GM13976 (cell line): ENCODE data around the gene UNKL.

Experiments used
- DNase-seq: peaks from one replicate; pipeline ENCODE4 v3.0.0; 2012; ENCODE audit warnings: low spot score
- CTCF ChIP-seq: IDR thresholded peaks from 2 replicates; pipeline ENCODE4 v1.5.1; 2012; ENCODE audit warnings: borderline replicate concordance, mild to moderate bottlenecking; ENCODE audit not compliant: insufficient read depth; ENCODE audit errors: extremely low read depth, missing control alignments, control extremely low read depth
- in situ Hi-C: fragments of 300-500 bp; cut with MboI; formaldehyde crosslinking; loops from one replicate; pipeline ENCODE4 v1.12.0; 2022; ENCODE audit warnings: low sequenced_read_pairs, mixed read lengths, inconsistent platforms; ENCODE audit not compliant: unreplicated experiment

UNKL gene

DNA sequence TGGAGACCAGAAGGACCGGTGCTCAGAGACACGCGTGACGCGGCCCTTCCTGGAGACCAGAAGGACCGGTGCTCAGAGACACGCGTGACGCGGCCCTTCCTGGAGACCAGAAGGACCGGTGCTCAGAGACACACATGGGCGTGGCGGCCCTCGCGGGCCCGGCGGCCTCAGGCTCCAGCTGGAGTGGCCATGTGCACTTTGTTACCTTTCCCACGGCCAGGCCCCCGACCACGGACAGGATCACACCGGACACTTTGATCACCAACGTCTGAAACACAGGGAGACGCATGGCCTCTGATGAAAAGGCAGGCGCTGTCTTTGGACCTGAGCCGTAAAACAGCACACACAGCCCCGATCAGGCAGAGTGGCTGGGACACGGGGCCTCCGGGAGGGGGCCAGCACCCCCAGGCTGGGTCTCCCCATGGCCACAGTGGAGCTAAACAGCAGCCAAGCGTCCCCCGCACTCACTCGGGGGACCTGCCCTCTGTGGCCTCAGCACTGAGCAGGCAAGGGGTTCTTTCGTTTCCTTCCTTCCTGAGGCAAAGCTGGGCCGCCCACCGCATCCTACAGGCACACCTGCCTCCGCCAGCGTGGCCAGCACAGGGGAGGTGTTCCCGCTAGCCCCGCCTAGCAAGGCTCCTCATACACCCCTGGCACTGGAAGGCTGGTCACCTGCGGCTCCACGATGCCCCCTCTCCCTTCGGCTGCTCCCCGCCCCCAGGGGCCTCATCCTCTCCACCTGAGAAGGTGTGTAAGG lies 43.2 kb upstream of the UNKL start:
- in situ Hi-C loops, result no loop called here
- TF ChIP-seq CTCF, result no peak
- no peak for DNase-seq

DNA sequence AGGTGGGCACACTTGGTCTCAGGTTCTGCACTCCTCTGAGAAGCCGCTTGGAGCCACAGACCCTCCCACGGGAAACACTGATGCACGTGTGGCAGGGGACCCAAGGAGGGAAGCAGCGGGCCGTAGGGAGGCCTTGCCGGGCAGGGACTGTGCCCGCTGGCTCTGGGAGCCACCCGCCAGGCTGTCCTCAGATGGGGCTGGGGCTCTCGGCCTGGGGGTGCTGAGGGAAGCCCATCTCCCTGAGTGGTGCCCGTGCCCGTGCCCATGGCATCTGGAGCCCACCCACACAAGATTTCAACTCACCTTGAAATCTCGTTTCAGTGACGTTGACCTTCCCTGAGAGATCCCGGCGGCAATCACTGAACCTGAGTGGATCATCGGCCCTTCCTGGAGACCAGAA lies 42.4 kb upstream of the UNKL start:
- in situ Hi-C loops, result no loop called here
- no peak for DNase-seq

GRCh38 chr16:1455190-1456171 lies 41.0 kb upstream of the UNKL start:
- no peak for DNase-seq
- no peak for TF ChIP-seq CTCF
- in situ Hi-C loops, result no loop called here

More for the DNA sequence above, 42.4 kb upstream of the UNKL start:
- no peak for TF ChIP-seq CTCF

DNA sequence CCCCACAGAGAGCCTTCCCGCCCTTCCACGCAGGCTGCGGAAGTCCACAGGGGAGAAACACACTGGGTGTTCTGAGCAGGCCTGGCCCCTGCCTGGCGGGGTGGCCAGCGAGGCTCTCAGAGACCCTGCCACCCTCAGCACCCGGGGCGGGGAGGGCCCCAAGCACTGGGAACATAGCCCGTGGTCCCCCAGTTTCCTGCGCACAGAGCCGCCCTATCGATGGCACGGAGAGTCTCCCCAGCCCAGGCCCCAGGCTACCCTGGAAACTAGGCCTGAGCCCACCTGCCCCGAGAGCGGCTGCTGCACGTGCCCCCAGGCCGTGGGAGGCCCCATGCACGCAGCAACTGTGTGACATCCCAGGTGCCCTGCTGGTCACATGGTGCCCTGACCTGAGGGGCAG lies 40.1 kb upstream of the UNKL start:
- no peak for TF ChIP-seq CTCF
- DNase-seq, result no peak
- in situ Hi-C loops, result no loop called here

GRCh38 chr16:1453316-1453715 lies 38.8 kb upstream of the UNKL start:
- DNase-seq, result no peak
- no peak for TF ChIP-seq CTCF
- in situ Hi-C loops, result no loop called here

DNA sequence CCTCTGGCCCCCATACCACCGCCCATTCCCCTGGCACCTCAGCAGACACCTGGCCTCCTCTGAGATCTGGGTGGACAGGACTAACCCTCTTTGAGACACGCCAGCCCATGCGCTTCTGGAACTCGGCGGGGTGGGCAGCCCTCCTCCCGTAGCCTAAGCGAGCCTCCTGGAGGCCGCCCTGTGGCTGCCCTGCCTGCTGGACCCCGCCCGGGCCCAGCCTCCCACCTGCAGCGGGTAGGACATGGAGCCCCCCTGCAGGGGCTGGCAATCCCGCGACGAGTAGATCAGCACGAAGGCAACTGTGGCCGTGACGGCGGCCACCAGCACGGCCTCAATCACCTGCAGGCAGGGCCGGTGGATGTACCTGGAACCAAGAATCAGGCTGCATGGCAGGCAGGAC lies 38.0 kb upstream of the UNKL start:
- no peak for DNase-seq
- in situ Hi-C loops, result no loop called here
- TF ChIP-seq CTCF, result no peak
